Mammary epithelial cell (primary cell): Measurements from ENCODE around the gene ASIC1.

Experiments
- CTCF ChIP-seq, 2 donors: IDR thresholded peaks in 1 of 2; conservative IDR thresholded peaks in 1 of 2; 2 replicates each; pipeline ENCODE4 v1.5.1; 2011 to 2012; ENCODE audit warnings: inconsistent platforms in 2 of 2, low read length in 2 of 2, mild to moderate bottlenecking in 2 of 2, control low read depth in 1 of 2, low read depth in 1 of 2; ENCODE audit not compliant: insufficient read depth in 1 of 2; ENCODE audit errors: extremely low read depth in 1 of 2
- EZH2 ChIP-seq: IDR thresholded peaks from 2 replicates; pipeline ENCODE4 v1.6.1; 2012; ENCODE audit warnings: low read length, inconsistent platforms, borderline replicate concordance

- no peak for TF ChIP-seq EZH2
- TF ChIP-seq CTCF (conservative IDR thresholded peaks at IDR 0.05 in 1 of 2, IDR thresholded peaks at IDR 0.05 in 1 of 2; ENCODE audit: extremely low read depth in 1 of 2, insufficient read depth in 1 of 2, low read depth in 1 of 2, low read length in 2 of 2): no peak
Measured at GRCh38 chr12:50102646-50103309, 45.4 kb downstream of the ASIC1 start.
